Suprapubic skin (tissue), 3 donors: ENCODE data around the gene BTNL3.

Experiments used
- CTCF ChIP-seq, 2 donors: fragments of 200-600 bp in 1 of 2; fragments of 450-650 bp in 1 of 2; sonication (generic) in 1 of 2; IDR thresholded peaks; one replicate each; pipeline ENCODE4 v1.5.1; 2016 to 2019; ENCODE audit warnings: antibody characterized with exemption in 2 of 2, mild to moderate bottlenecking in 1 of 2, moderate library complexity in 1 of 2
- POLR2A ChIP-seq, 2 donors: fragments of 450-650 bp; IDR thresholded peaks; one replicate each; pipeline ENCODE4 v1.6.1; 2017; ENCODE audit warnings: antibody characterized with exemption in 2 of 2, mild to moderate bottlenecking in 2 of 2, moderate library complexity in 2 of 2

GRCh38 chr5:181001947-181002346, 13.3 kb downstream of the BTNL3 start:
- no peak for TF ChIP-seq CTCF (IDR thresholded peaks at IDR 0.05)
- TF ChIP-seq POLR2A (IDR thresholded peaks at IDR 0.05): no peak
